Osteoblast (primary cell): ENCODE data around the gene DNAJB13. TPM values are rescaled to one million over a fixed set of nuclear protein-coding genes. Genes with fewer than 3 reads are reported as not detected.

Experiments
- DNase-seq: peaks from one replicate; pipeline ENCODE4 v3.0.0; 2011; ENCODE audit warnings: low spot score, mixed read lengths; ENCODE audit not compliant: insufficient read length; ENCODE audit errors: missing footprints
- H2AFZ ChIP-seq: 2 replicates; pipeline ENCODE4 v1.6.0; 2011; ENCODE audit warnings: mild to moderate bottlenecking, low read length
- H3K27ac ChIP-seq: 2 replicates; pipeline ENCODE4 v1.5.1; 2011; ENCODE audit warnings: mild to moderate bottlenecking, low read depth, low read length, moderate library complexity
- H3K27me3 ChIP-seq: 2 replicates; pipeline ENCODE4 v1.6.0; 2012; ENCODE audit warnings: mild to moderate bottlenecking, control low read depth, inconsistent platforms, low read length, moderate library complexity; ENCODE audit not compliant: insufficient read depth
- H3K36me3 ChIP-seq: 2 replicates; pipeline ENCODE4 v1.5.1; 2011; ENCODE audit warnings: mild to moderate bottlenecking, low read length, control low read depth, moderate library complexity; ENCODE audit not compliant: insufficient read depth
- H3K4me1 ChIP-seq: 2 replicates; pipeline ENCODE4 v1.5.1; 2011; ENCODE audit warnings: mild to moderate bottlenecking, low read length, control low read depth, moderate library complexity; ENCODE audit not compliant: insufficient read depth
- H3K4me2 ChIP-seq: 2 replicates; pipeline ENCODE4 v1.6.0; 2011; ENCODE audit warnings: mild to moderate bottlenecking, low read length; ENCODE audit not compliant: insufficient read depth
- H3K4me3 ChIP-seq: fragments of 200-600 bp; sonication (generic); 3 replicates; pipeline ENCODE4 v1.5.1; 2012; ENCODE audit warnings: mild to moderate bottlenecking, low read length, inconsistent platforms; ENCODE audit not compliant: insufficient read depth
- H3K79me2 ChIP-seq: 2 replicates; pipeline ENCODE4 v1.6.0; 2012; ENCODE audit warnings: mild to moderate bottlenecking, low read length, control low read depth, inconsistent platforms; ENCODE audit not compliant: insufficient read depth
- H3K9me3 ChIP-seq: 2 replicates; pipeline ENCODE4 v1.5.1; 2011; ENCODE audit warnings: low read depth, low read length, control low read depth
- H4K20me1 ChIP-seq: 2 replicates; pipeline ENCODE4 v1.6.0; 2012; ENCODE audit warnings: mild to moderate bottlenecking, low read length, control low read depth; ENCODE audit not compliant: insufficient read depth
- CTCF ChIP-seq: IDR thresholded peaks from 2 replicates; pipeline ENCODE4 v1.5.1; 2011; ENCODE audit warnings: mild to moderate bottlenecking, low read depth, low read length, moderate library complexity; ENCODE audit errors: extremely low read depth
- total RNA-seq: library from RNA; depleted of rRNA; stranded (reverse); fragments of >200 nt; gene quantifications from 2 replicates; pipeline ENCODE4 v1.2.3, GENCODE V29; 2012

The DNAJB13 gene
- total RNA-seq, 1 donor = not detected

- Histone ChIP-seq H3K27me3 (no peaks in the 10 kb centered on the region), H3K4me2 (no peak overlapping the region), H4K20me1 (no peaks in the 10 kb centered on the region), H3K27ac (peak overlapping the region; percentile 68), H3K4me1 (peaks cover 26% of the 10 kb centered on the region), H3K36me3 (peaks cover under 1% of the 10 kb centered on the region), H2AFZ (no peak overlapping the region), H3K9me3 (no peaks in the 10 kb centered on the region), H3K4me3 (no peak overlapping the region), H3K79me2 (no peaks in the 10 kb centered on the region)
- DNase-seq = no peak
- TF ChIP-seq CTCF = no peak
Observed at GRCh38 chr11:74017631-74018030, 66.8 kb downstream of the DNAJB13 start.

GRCh38 chr11:74018331-74019005 is 67.6 kb downstream of the DNAJB13 start:
- H3K27ac ChIP-seq = peak overlapping the region; percentile 68
- H3K36me3 ChIP-seq = no peaks in the 10 kb centered on the region
- H3K4me1 ChIP-seq = peaks cover 26% of the 10 kb centered on the region
- H4K20me1 ChIP-seq = no peaks in the 10 kb centered on the region
- H2AFZ ChIP-seq = peak overlapping the region; percentile 49
- H3K27me3 ChIP-seq = no peaks in the 10 kb centered on the region
- H3K4me3 ChIP-seq = no peak overlapping the region
- TF ChIP-seq CTCF = no peak
- H3K9me3 ChIP-seq = no peaks in the 10 kb centered on the region
- no peaks in the 10 kb centered on the region for H3K79me2 ChIP-seq
- peak overlapping the region; percentile 59 for H3K4me2 ChIP-seq
- DNase-seq = no peak

GRCh38 chr11:74019104-74019738 is 68.4 kb downstream of the DNAJB13 start:
- no peak for DNase-seq
- H3K36me3 ChIP-seq = no peaks in the 10 kb centered on the region
- no peaks in the 10 kb centered on the region for H4K20me1 ChIP-seq
- H3K79me2 ChIP-seq = no peaks in the 10 kb centered on the region
- no peak overlapping the region for H3K4me3 ChIP-seq
- peaks cover 26% of the 10 kb centered on the region for H3K4me1 ChIP-seq
- H2AFZ ChIP-seq = no peak overlapping the region
- no peak for TF ChIP-seq CTCF
- peak overlapping the region; percentile 68 for H3K27ac ChIP-seq
- no peaks in the 10 kb centered on the region for H3K9me3 ChIP-seq
- H3K4me2 ChIP-seq = peak overlapping the region; percentile 59
- H3K27me3 ChIP-seq = no peaks in the 10 kb centered on the region

GRCh38 chr11:74019860-74020259 is 69.0 kb downstream of the DNAJB13 start:
- H3K9me3 ChIP-seq = no peaks in the 10 kb centered on the region
- peak overlapping the region; percentile 68 for H3K27ac ChIP-seq
- no peaks in the 10 kb centered on the region for H3K36me3 ChIP-seq
- DNase-seq = no peak
- H3K4me3 ChIP-seq = no peak overlapping the region
- H3K4me1 ChIP-seq = peaks cover 30% of the 10 kb centered on the region
- no peaks in the 10 kb centered on the region for H3K27me3 ChIP-seq
- H2AFZ ChIP-seq = peak overlapping the region; percentile 62
- no peaks in the 10 kb centered on the region for H4K20me1 ChIP-seq
- H3K79me2 ChIP-seq = no peaks in the 10 kb centered on the region
- peak overlapping the region; percentile 7 for H3K4me2 ChIP-seq
- no peak for TF ChIP-seq CTCF
